HUES6 (cell line): ENCODE measurements around the gene SLC30A3.
"Not testable (repeated sequence)": the region's sequence is repeated elsewhere in the genome, so short reads cannot be mapped to it uniquely, and the experiment has no call there.

Source experiments
- H3K27ac ChIP-seq: 2 replicates; pipeline ENCODE4 v1.7.0; 2013; ENCODE audit warnings: low read depth, mild to moderate bottlenecking, low read length, inconsistent platforms
- H3K27me3 ChIP-seq: 2 replicates; pipeline ENCODE4 v1.6.1; 2013; ENCODE audit warnings: low read length; ENCODE audit not compliant: control insufficient read depth, insufficient read depth
- H3K36me3 ChIP-seq: 2 replicates; pipeline ENCODE4 v1.6.1; 2013; ENCODE audit warnings: low read length; ENCODE audit not compliant: control insufficient read depth, insufficient read depth
- H3K4me1 ChIP-seq: 2 replicates; pipeline ENCODE4 v1.6.1; 2013; ENCODE audit warnings: low read length; ENCODE audit not compliant: control insufficient read depth, insufficient read depth
- H3K4me3 ChIP-seq: 2 replicates; pipeline ENCODE4 v1.5.1; 2013; ENCODE audit warnings: low read depth, low read length
- H3K9ac ChIP-seq: one replicate; pipeline ENCODE4 v1.6.1; 2013; ENCODE audit warnings: mild to moderate bottlenecking, low read length
- H3K9me3 ChIP-seq: 2 replicates; pipeline ENCODE4 v1.6.1; 2013; ENCODE audit warnings: low read depth, low read length; ENCODE audit not compliant: control insufficient read depth, insufficient read depth

SLC30A3 gene

GRCh38 chr2:27285481-27285880 lies 22.6 kb upstream of the SLC30A3 start:
- Histone ChIP-seq H3K36me3 (no peaks in the 10 kb centered on the region), H3K27ac (no peak overlapping the region), H3K9me3 (no peaks in the 10 kb centered on the region), H3K27me3 (peaks cover 4% of the 10 kb centered on the region; the same call in 1 of the 2 replicates), H3K4me1 (peaks cover 28% of the 10 kb centered on the region), H3K4me3 (no peak overlapping the region), H3K9ac (no peak overlapping the region)

- H3K27ac ChIP-seq, result no peak overlapping the region
- H3K9me3 ChIP-seq, result no peaks in the 10 kb centered on the region
- no peaks in the 10 kb centered on the region for H3K36me3 ChIP-seq
- H3K4me1 ChIP-seq, result peaks cover 28% of the 10 kb centered on the region
- H3K4me3 ChIP-seq, result no peak overlapping the region
- no peak overlapping the region for H3K9ac ChIP-seq
- peaks cover 4% of the 10 kb centered on the region; the same call in 1 of the 2 replicates for H3K27me3 ChIP-seq
Measured at GRCh38 chr2:27284996-27285395, 22.1 kb upstream of the SLC30A3 start.

GRCh38 chr2:27282892-27283291 lies 20.0 kb upstream of the SLC30A3 start:
- Histone ChIP-seq H3K9ac (peak overlapping the region; percentile 67), H3K27me3 (peaks cover 4% of the 10 kb centered on the region; the same call in 1 of the 2 replicates), H3K9me3 (no peaks in the 10 kb centered on the region), H3K4me3 (peak overlapping the region; percentile 49), H3K36me3 (no peaks in the 10 kb centered on the region), H3K27ac (0 out of 2 replicates have a peak overlapping the region, but pooled peaks have one; percentile 39), H3K4me1 (peaks cover 28% of the 10 kb centered on the region)

- H3K4me3 ChIP-seq, result peak within 1 kb of the TSS; percentile 49
- H3K9ac ChIP-seq, result peak within 1 kb of the TSS; percentile 67
Measured at GRCh38 chr2:27281855-27282559, 19.2 kb upstream of the SLC30A3 start, which contains the start of gene TRIM54. Gene TRIM54 (plus strand): TSS chr2:27282429. CDS start chr2:27282732, 303 bp downstream.

GRCh38 chr2:27281442-27281841 lies 18.6 kb upstream of the SLC30A3 start:
- Histone ChIP-seq H3K9ac (no peak overlapping the region), H3K36me3 (no peaks in the 10 kb centered on the region), H3K27ac (no peak overlapping the region), H3K4me1 (peaks cover 21% of the 10 kb centered on the region), H3K27me3 (peaks cover 4% of the 10 kb centered on the region; the same call in 1 of the 2 replicates), H3K9me3 (no peaks in the 10 kb centered on the region), H3K4me3 (peak overlapping the region; percentile 49; the same call in 1 of the 2 replicates)

More at GRCh38 chr2:27281855-27282559, 19.2 kb upstream of the SLC30A3 start, which contains the start of gene TRIM54:
- no peaks in the 10 kb centered on the region for H3K9me3 ChIP-seq
- 0 out of 2 replicates have a peak within 1 kb of the TSS, but pooled peaks have one; percentile 39 for H3K27ac ChIP-seq
- no peaks in the 10 kb centered on the region for H3K36me3 ChIP-seq
- peaks cover 27% of the 10 kb centered on the region for H3K4me1 ChIP-seq
- peaks cover 4% of the 10 kb centered on the region; the same call in 1 of the 2 replicates for H3K27me3 ChIP-seq

GRCh38 chr2:27280826-27281225 lies 18.0 kb upstream of the SLC30A3 start:
- no peaks in the 10 kb centered on the region for H3K36me3 ChIP-seq
- H3K9me3 ChIP-seq, result no peaks in the 10 kb centered on the region
- H3K27ac ChIP-seq, result no peak overlapping the region
- H3K4me3 ChIP-seq, result no peak overlapping the region
- peaks cover 4% of the 10 kb centered on the region; the same call in 1 of the 2 replicates for H3K27me3 ChIP-seq
- peaks cover 21% of the 10 kb centered on the region for H3K4me1 ChIP-seq
- H3K9ac ChIP-seq, result no peak overlapping the region

- peaks cover 23% of the 10 kb centered on the region for H3K4me1 ChIP-seq
- peaks cover 4% of the 10 kb centered on the region; the same call in 1 of the 2 replicates for H3K27me3 ChIP-seq
- H3K9ac ChIP-seq, result no peak overlapping the region
- H3K4me3 ChIP-seq, result no peak overlapping the region
- H3K9me3 ChIP-seq, result no peaks in the 10 kb centered on the region
- H3K36me3 ChIP-seq, result no peaks in the 10 kb centered on the region
- H3K27ac ChIP-seq, result no peak overlapping the region
Measured at GRCh38 chr2:27278010-27278409, 15.2 kb upstream of the SLC30A3 start.

- H3K27me3 ChIP-seq, result no peaks in the 10 kb centered on the region
- H3K27ac ChIP-seq, result no peak within 1 kb of the TSS
- H3K4me3 ChIP-seq, result no peak within 1 kb of the TSS
- H3K36me3 ChIP-seq, result no peaks in the 10 kb centered on the region
- H3K4me1 ChIP-seq, result peaks cover 13% of the 10 kb centered on the region
- no peaks in the 10 kb centered on the region for H3K9me3 ChIP-seq
- H3K9ac ChIP-seq, result no peak within 1 kb of the TSS
Measured at GRCh38 chr2:27275211-27276150, 12.6 kb upstream of the SLC30A3 start, which contains the start of gene DNAJC5G. Gene DNAJC5G (plus strand): TSS chr2:27275433. CDS start chr2:27276729, 1,296 bp downstream.

GRCh38 chr2:27272537-27273522 lies 10.0 kb upstream of the SLC30A3 start:
- not testable (repeated sequence) for H3K36me3 ChIP-seq, H3K27me3 ChIP-seq, H3K27ac ChIP-seq, H3K4me3 ChIP-seq, H3K9me3 ChIP-seq, H3K9ac ChIP-seq
- peaks cover 13% of the 10 kb centered on the region for H3K4me1 ChIP-seq
